Measurements from ENCODE around the gene CCDC187.

GRCh38 chr9:136243631-136244030 is 60.3 kb downstream of the CCDC187 start:
- TF ChIP-seq CTCF (conservative IDR thresholded peaks at IDR 0.05; ENCODE audit: low read depth, low read length) = no peak
- no peak for TF ChIP-seq POLR2A (IDR thresholded peaks at IDR 0.05; ENCODE audit: low read depth, low read length)
- no peak for TF ChIP-seq SMC3 (IDR thresholded peaks at IDR 0.05; ENCODE audit: low read depth, low read length)
- TF ChIP-seq USF2 (IDR thresholded peaks at IDR 0.05; ENCODE audit: low read depth, low read length) = no peak
- no peak for TF ChIP-seq FOS (IDR thresholded peaks at IDR 0.05; ENCODE audit: low read depth, low read length)
- TF ChIP-seq RAD21 (IDR thresholded peaks at IDR 0.05; ENCODE audit: low read length) = no peak
- no peak for TF ChIP-seq RFX5 (IDR thresholded peaks at IDR 0.05; ENCODE audit: low read depth, low read length)
- no peak for TF ChIP-seq MAZ (IDR thresholded peaks at IDR 0.05; ENCODE audit: borderline replicate concordance, low read depth, low read length)
- no peak for TF ChIP-seq CHD1 (IDR thresholded peaks at IDR 0.05; ENCODE audit: low read depth, low read length)
